ENCODE measurements around the gene RGMA.

Gene RGMA

DNA sequence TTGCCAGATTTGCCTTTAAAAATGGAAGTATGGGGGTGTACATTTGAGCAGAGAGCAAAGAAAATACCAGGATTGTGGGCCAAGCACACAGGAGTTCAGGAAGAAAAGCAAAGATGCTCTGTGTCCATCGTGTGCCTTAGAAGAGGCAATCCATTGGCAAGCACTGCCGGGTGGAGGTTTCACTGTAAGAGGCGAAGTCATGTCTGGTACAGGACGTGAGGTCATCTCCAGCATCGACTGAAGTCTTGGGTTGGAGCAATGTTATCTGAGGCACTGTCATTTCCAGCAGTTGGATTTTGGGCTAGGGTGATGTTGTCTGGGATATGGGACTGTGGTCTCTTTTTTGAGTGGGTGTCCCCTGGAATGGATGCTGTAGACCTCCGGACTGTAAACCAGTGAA lies 4.8 kb upstream of the RGMA start:
- in situ Hi-C loops (cut with HindIII; ENCODE audit: low sequenced_read_pairs): no loop called here

DNA sequence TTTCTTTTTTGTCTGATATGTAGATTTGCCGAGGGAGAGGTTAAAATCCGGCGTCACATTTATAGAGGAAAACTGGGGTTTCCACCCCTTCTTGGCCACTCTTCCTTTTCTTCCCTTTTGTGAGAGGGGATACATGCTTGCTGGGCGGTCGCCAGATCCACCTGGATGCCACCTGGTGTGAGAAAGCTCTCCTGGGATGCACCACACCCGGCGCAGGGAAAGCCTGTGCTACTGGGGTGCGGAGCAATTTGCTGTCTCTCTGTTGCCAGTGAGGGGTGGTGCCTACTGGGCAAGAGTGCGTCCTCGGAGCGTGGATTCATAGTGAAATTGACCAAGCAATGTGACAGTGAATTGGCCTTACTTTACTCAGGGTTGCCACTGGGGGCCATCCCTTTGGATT lies 2.5 kb upstream of the RGMA start:
- in situ Hi-C loops (cut with HindIII; ENCODE audit: low sequenced_read_pairs): no loop called here

DNA sequence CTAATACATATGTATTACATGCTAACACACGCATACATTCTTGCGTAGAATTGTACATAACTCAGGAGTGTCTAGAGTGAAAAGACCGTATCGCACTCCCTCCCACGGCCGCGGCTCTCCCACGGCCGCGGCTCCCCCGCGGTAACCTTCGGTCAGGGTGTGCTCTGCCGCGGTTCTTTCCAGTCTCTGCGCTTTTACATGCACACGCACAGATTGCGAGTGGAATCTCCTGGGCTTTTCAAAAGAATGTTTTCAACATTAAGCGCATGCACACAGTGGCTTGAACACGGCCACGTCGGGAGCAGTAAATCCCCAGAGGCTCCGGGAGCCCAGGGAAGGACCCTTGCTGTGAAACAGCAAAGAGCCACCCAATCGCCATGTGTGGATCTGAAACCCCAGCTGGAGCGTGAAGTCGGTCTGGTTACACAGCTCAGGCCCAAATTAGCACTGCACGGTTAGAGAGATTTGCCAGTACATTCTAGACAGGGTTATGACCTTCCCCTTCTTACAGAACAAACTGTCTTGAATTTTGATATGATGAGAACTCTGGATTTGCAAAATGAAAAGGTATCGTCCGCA lies 805 bp upstream of the RGMA start:
- in situ Hi-C loops (cut with HindIII; ENCODE audit: low sequenced_read_pairs): no loop called here

DNA sequence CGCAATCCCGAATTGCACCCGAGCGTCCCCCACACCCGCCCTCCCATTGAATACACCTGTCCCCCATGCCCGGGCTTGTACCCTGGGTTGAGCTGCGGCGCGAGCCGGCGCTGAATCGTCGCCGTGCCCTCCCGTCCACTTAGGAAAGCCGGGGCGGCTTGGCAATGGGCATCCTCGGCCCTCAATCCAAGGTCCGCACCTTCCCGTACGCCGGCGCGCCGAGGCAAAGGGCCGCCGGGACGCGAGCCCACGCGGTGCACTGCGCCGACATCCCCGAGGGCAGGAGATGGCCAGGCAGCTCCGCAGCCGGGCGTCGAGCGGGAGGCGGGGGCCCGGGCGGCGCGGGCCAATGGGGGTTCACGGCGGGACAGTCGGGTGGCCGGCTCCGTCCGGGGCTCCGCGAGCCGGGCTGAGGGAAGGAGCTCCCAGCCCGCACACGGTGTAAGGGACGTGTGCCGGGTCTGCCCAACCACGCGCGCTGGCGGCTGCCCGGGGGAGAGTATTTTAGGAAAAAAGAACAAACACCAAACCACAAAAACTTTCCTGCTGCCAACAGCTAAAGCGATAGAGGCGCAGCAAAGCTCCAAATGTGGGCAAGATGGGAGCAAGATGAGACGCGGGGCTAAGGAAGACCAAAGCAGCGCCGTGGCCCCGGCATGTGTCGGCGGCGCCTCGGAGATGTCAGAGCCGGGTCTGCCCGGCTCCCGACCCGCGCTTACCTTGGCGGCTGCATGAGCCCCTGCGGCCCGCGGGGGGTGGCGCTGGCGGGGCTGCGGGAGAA lies 621 bp downstream of the RGMA start:
- in situ Hi-C loops (cut with HindIII; ENCODE audit: low sequenced_read_pairs): no loop called here

DNA sequence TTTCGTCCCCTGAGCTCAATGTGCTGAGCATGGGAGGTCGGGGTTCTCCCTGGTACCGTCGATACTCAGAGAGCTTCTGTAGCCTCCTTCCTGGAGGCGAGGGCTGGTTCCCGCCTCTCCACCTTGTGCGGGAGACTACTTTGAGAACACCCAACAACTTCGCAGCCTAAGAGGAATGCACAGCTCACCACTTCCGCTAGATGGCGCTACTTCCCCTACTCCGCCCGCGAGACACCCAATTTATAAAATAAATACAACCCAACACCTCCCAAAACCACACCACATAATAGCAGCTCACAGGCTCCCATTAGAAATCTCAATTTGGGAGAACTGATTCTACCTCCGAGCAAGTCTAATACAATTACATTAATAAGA lies 1.2 kb downstream of the RGMA start:
- in situ Hi-C loops (cut with HindIII; ENCODE audit: low sequenced_read_pairs): no loop called here

DNA sequence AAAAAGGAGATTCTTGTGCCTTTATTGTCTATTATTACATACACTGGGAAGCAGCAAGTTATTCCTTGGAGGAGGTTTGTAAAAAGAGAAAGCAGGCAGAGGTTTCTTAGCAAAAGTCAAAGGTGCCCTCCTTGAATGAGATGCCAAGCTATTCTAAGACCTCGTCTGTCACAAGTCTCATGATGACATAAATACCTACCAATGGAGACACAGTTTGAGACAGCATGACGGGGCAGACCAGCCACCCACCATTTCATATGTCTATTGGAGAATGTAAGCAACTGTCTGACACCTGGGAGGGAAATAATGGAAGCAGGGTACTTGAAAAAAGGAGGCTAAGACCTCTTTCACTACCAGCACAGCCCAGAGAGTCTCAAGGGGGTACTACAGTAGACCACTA lies 2.2 kb downstream of the RGMA start:
- in situ Hi-C loops (cut with HindIII; ENCODE audit: low sequenced_read_pairs): no loop called here

DNA sequence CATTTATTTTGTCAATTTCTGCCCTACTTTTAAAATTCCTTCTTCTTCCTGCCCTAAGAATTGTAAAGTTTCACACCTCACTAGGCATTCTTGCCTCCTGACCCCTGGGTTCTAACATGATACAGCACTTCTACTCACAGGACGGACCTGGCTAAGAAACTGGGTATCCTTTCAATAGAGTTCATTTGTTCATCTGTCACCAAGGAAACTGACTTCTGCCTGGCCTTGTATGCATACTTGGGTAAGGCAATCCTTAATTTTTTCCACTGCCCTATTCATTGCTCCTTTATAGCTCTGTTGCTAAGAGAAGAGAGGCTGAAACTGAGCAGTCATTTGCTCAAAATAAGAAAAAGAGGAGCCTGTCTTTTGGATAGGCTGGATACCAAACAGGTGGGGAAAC lies 3.3 kb downstream of the RGMA start:
- in situ Hi-C loops (cut with HindIII; ENCODE audit: low sequenced_read_pairs): no loop called here

DNA sequence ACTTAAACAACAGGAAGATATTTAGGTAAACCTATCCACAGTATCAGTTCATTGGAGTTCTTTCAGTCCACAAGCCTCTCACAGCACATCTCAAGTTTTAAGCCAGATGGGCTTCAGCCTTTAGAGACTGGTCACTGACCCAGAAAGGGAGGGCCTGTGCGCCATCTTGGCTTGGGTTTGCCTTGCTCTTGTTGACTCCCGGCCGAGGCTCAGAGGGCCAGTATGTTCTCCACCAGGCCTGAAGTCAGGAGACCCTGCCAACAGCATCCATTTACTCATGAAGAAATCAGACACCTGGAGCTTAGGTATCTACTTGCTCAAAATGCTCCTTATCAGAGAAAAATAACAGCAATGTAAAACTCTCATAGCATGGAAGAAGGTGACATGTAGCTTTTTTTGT lies 6.2 kb downstream of the RGMA start:
- in situ Hi-C loops (cut with HindIII; ENCODE audit: low sequenced_read_pairs): no loop called here

DNA sequence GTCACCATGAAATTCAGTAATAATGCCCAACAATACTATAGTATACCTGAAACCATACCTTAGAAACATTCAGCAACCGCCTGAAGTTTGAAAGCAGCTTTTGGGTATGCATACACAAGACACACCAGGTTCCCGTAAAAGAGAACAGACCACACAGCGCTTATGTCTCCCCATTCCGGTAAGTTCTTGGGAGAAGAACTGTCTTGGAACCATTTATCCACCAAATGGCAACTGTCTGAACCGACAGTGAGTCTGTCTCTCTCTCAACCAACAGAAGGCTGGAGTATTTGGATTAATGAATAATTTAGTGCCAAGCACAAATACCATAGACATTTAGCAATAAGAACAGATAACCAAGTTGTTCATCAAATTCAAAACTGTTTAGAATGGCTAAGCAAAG lies 7.6 kb downstream of the RGMA start:
- in situ Hi-C loops (cut with HindIII; ENCODE audit: low sequenced_read_pairs): no loop called here

DNA sequence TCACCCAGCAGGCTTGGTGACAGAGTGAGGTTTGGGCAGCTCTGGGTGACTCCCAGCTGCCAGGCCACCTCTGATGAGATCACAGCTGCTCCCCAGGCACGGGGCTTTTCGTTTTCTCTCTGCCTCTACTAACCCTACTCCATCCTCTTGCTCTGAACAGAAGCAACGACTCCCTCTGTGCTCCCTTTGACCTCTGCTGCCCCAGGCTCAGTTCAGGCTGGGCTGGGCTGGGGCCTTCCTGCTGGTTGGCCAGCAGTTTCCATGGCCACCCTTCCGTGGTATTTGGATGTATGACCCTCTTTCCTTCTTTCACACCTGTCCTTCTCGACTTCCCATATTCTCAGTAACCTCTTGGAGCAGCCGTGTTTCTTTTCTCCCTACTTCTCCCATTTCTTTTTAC lies 8.6 kb downstream of the RGMA start:
- in situ Hi-C loops (cut with HindIII; ENCODE audit: low sequenced_read_pairs): no loop called here

DNA sequence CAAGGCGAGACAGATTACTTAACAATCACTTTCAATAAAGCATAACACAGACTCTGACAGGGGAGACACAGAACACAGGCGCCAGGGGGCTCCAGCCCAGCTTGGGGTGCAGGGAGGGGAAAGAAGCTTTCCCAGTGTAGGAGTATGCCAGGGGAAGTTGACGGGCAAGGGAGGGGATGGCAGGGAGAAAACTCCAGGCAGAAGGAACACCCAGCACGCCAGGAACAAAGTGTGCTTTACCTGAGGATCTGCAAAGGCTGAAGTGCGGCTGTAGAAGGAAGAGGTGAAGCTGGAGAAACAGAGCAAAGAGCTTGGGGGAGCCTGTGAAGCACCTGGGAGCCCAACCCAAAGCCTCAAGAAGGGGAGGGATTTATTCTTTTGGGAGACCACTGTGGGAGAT lies 12.1 kb downstream of the RGMA start:
- in situ Hi-C loops (cut with HindIII; ENCODE audit: low sequenced_read_pairs): no loop called here

DNA sequence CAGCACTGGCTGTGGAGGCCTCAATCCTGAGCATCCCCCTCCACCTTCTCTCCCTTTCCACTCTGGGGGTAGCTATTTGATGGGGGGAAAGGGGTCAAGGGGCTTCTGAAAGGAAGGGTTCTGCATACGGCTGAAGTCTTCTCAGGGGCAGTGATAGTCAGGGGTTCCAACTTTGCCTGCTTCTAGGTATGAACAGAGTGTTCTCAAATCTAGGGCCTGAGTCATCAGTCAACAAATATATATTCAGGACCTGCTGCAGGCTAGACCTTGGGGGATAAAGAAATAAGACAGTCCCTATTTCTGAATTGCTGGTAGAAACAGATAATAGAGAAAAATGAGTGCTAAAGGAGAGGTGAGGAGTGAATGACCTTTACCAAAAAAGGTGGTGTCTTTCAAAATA lies 12.8 kb downstream of the RGMA start:
- in situ Hi-C loops (cut with HindIII; ENCODE audit: low sequenced_read_pairs): no loop called here

DNA sequence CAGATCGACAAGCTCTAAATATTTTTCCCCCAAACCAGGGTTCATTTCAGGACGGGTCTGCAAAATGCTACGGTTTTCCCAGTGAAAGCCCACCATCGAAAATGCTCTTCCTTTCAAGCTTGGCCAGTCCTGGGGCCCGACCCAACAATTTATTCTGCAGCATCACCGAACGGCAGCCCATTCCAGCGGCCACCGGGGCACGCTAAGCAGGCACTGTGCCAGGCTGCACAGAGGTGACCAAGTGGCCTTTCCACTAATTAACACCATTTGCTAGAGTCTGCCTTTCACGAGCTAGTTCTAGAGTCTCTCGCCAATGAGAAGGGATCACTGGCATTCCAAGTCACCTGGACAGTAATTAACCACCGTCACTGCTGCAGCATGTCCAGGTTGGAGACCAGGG lies 14.4 kb downstream of the RGMA start:
- in situ Hi-C loops (cut with HindIII; ENCODE audit: low sequenced_read_pairs): no loop called here

DNA sequence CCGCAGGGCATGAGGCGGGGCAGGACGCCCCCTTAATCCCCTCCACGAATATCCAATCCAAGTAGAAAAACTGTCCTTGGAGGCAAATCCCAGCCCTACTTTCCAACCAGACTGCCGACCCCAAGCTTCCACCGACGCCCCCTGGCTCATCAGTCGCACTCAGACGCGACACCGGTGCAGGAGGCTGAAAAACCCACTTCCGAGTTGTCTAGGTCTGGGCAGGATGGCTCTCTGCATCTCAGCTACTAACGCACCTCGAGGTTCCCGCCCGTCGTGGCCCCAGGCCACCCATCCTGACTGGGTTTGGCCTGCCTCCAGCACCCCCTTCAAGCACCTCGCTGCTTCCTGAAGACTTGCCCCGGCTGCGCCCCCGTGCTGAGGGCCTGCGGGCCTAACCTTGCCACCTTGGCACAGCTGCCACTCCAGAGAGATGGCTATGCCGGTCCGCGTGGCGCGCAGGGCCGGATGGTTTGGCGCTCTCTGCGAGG lies 15.5 kb downstream of the RGMA start:
- in situ Hi-C loops (cut with HindIII; ENCODE audit: low sequenced_read_pairs): no loop called here

DNA sequence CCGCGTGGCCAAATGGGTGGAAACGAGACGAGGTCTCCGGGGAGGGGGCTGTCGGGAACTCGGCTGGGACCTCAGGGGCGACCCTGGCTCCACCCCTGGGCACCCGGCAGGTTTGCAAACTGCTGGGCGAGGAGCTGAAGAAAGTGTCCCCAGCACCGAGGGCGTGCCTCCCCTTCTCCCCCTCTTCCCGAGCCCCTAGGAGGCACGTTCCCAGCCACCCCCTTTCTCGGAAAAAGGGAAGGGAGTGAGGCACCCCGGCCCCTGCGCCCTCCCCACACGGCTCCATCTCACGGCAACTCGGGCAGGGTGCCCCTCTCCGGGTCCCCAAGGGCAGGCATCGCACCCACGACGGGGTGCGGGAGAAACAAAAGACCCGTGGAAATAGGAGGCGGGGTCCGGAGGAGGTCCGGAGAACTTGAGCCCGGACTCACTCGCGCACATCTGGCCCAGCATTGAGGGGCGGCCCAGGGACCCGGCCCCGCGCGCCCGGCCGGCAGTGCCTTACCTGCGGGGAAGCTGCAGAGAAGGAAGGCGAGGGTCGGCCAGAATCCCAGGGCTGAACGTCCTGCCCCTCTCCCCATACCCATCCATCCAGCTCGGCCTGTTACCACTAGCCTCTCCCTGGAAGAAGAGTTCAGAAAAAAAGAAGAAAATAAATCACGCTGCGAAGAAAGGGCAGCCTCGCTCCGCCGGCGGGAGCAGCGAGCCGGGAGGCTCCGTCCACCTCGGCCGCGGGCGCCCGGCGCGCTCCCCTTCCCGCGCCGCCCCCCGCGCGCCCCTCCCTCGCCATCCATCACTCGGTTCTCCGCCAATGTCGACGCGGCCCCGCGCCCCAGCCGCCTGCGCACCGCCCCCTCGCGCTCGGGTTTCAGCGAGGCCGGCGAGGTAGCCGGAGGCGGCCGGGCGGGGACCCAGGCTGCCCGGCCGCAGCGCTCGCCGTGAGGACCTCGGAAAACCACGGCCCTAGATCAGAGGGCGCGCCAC lies 16.3 kb downstream of the RGMA start:
- in situ Hi-C loops (cut with HindIII; ENCODE audit: low sequenced_read_pairs): no loop called here

DNA sequence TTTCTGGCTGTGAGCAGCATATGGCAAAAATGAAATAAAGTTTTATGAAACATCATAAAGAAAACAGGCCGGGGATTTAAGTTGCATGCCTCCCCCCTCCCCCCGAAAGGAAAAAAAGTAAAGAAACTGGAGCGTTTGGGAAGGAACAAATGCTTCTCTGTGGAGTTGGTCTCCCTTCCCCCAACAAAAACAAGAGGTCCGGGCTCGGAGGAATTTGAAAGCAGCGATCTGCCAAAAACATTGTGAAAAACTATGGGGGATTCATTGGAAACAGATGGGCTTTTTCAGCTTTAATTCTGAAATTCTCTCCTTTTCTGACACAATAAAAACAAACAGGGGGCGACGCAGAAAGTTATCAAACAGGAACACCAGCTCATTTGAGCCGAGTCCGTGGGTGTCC lies 17.0 kb downstream of the RGMA start:
- in situ Hi-C loops (cut with HindIII; ENCODE audit: low sequenced_read_pairs): no loop called here

DNA sequence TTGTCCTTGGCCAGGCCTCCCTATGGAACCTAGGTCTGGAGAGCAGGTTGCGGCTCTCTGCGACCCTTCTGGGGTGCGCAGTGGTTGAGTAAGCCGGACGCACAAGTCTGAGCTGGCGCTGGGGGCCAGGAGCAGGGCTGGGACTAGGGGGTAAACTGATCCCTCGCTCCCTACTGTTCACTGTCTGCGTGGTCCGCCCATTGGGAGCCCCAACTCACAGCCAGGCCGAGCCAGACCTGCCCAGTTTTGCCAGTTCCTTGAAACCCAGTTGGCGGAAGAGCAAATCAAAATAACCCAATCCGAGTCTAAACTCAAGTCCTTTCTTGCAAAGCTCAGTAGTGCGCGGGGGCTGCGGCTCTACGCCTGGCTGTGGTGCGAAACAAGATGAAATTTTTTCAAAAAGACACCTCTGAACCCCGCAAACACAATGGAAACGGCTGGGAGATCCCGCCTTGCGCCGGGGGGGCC lies 17.5 kb downstream of the RGMA start:
- in situ Hi-C loops (cut with HindIII; ENCODE audit: low sequenced_read_pairs): no loop called here

DNA sequence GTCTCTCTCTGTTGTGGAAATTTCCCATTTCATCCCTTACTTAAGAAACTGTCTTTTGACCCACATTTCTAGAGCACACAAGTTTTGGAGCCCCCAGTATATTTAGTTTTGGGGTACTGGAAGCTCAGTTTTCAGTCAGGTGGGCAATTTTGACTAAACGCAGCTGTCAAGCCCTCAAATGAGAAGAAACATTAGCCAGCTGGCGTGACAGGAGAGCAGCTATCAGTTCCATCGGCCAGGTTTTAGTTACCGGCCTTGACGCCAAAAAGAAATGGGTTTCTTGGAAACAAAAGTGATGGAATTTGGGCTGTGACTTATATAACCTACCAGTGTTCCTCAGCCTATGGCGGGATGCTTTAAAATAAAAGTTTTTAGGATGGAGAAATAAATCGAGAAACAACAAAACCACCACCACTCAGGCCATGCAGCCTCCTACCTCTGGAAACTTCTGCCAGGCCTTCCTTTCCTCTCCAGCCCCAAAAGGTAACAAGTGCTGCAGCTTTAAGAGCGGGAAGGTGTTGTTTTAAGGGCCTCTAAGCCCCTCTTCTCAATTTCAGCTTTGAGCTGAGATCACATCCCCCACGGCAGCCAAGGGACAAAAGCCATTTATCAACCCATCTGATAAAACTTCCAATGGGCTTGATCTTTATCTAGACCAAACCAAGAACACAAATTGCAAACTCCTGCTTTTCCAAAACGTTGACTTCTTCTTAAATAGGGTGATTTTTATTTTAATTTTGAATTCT lies 18.3 kb downstream of the RGMA start:
- in situ Hi-C loops (cut with HindIII; ENCODE audit: low sequenced_read_pairs): no loop called here

DNA sequence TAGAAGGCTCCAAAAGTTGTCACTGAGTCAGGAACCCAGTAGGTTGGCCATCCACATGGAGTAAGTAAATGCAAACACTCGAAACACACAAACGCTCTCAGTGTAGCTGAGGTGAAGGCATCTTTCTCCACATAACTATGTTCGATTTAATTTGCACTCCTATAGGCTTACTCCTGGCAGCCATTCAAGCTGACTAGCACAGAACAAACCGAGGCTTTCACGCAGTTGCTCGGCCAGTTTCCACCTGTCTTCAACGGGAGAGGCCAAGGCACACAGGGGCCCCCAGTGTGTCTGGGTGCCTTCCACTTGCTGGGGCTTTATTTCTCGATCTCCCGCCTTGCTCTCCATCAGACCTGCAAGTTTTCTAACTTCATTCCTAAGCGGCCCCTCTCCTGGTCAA lies 18.9 kb downstream of the RGMA start:
- in situ Hi-C loops (cut with HindIII; ENCODE audit: low sequenced_read_pairs): no loop called here

DNA sequence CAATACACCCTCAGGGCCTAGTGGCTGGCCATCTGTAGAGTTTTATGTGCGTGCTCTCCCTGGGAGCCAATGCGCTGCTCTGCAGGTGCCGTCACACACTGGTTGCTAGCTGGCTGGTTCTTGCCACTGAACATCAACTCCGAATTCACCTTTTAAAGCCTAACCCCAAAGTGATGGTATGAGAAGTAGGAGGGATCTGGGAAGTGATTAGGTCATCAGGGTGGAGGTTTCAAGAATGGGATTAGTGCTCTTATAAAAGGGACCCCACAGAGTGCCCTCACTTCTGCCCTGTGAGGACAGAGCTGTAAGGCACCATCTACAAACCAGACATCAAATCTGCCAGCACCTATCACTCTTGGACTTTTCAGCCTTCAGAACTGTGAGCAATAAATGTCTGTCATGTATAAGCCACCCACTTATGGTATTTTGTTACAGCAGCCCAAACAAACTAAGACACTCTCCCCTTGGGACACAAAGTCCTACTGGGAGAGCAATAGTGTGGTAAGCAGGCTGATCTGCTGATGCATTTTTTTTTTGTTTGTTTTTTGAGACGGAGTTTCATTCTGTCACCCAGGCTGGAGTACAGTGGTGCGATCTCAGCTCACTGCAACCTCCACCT lies 20.3 kb downstream of the RGMA start:
- in situ Hi-C loops (cut with HindIII; ENCODE audit: low sequenced_read_pairs): no loop called here
